Subcutaneous abdominal adipose tissue (tissue), 5 donors: ENCODE data around the gene GDF9.

ENCODE experiments used
- H3K27ac ChIP-seq: one replicate; pipeline ENCODE4 v1.7.0; 2013; ENCODE audit warnings: low read depth, mild to moderate bottlenecking, inconsistent platforms, low read length, moderate library complexity
- H3K27me3 ChIP-seq, 5 donors: one replicate each; pipeline ENCODE4 v1.7.0; 2013; ENCODE audit warnings: low read length in 5 of 5, inconsistent platforms in 1 of 5; ENCODE audit not compliant: control insufficient read depth in 5 of 5, insufficient read depth in 4 of 5
- H3K36me3 ChIP-seq, 5 donors: one replicate each; pipeline ENCODE4 v1.7.0; 2013; ENCODE audit warnings: low read length in 5 of 5; ENCODE audit not compliant: control insufficient read depth in 5 of 5, insufficient read depth in 5 of 5
- H3K4me1 ChIP-seq, 5 donors: one replicate each; pipeline ENCODE4 v1.7.0; 2013; ENCODE audit warnings: low read length in 5 of 5, mild to moderate bottlenecking in 3 of 5, moderate library complexity in 1 of 5; ENCODE audit not compliant: control insufficient read depth in 5 of 5, insufficient read depth in 5 of 5
- H3K4me3 ChIP-seq, 5 donors: one replicate each; pipeline ENCODE4 v1.7.0; 2013; ENCODE audit warnings: low read length in 5 of 5, low read depth in 1 of 5
- H3K9ac ChIP-seq, 5 donors: one replicate each; pipeline ENCODE4 v1.7.0; 2013; ENCODE audit warnings: low read length in 5 of 5, mild to moderate bottlenecking in 4 of 5, moderate library complexity in 3 of 5
- H3K9me3 ChIP-seq, 5 donors: one replicate each; pipeline ENCODE4 v1.7.0; 2013; ENCODE audit warnings: low read length in 5 of 5; ENCODE audit not compliant: control insufficient read depth in 5 of 5
- donor health status: healthy.
- donor health status: healthy.
- donor health status: healthy.
- donor health status: healthy.
- donor health status: healthy.

GDF9 gene

GRCh38 chr5:132815454-132815853, 50.8 kb downstream of the GDF9 start:
- no peak overlapping the region for H3K4me3 ChIP-seq
- peaks cover 0 to 18% (median 9%) of the 10 kb centered on the region in 5 donors for H3K27me3 ChIP-seq
- H3K9ac ChIP-seq: no peak overlapping the region
- no peak overlapping the region for H3K27ac ChIP-seq
- no peaks in the 10 kb centered on the region for H3K9me3 ChIP-seq
- H3K36me3 ChIP-seq: no peaks in the 10 kb centered on the region
- peaks cover 1 to 31% (median 17%) of the 10 kb centered on the region in 5 donors for H3K4me1 ChIP-seq

DNA sequence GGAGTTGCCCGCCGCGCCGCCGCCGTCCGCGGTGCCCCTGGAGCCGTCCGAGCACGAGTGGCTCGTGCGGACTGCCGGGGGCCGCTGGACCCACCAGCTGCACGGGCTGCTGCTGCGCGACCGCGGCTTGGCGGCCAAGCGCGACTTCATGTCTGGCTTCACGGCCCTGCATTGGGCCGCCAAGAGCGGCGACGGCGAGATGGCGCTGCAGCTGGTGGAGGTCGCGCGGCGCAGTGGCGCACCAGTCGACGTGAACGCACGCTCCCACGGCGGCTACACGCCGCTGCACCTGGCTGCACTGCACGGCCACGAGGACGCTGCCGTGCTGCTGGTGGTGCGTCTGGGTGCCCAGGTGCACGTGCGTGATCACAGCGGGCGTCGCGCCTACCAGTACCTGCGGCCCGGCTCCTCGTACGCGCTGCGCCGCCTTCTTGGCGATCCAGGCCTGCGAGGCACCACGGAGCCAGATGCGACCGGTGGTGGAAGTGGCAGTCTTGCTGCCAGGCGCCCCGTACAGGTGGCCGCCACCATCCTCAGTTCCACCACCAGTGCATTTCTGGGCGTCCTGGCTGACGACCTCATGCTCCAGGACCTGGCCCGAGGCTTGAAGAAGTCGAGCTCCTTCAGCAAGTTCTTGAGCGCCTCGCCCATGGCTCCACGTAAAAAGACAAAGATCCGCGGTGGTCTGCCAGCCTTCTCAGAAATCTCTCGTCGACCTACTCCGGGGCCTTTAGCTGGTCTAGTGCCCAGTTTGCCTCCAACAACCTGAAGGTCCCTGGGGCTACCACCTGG, 51.6 kb downstream of the GDF9 start:
- Histone ChIP-seq H3K27me3 (peaks cover 0 to 18% (median 9%) of the 10 kb centered on the region in 5 donors), H3K4me3 (peak overlapping the region in 2 of 5 donors; percentile 36 to 63), H3K9me3 (no peaks in the 10 kb centered on the region), H3K27ac (no peak overlapping the region), H3K4me1 (peaks cover 0 to 27% (median 12%) of the 10 kb centered on the region in 5 donors), H3K36me3 (no peaks in the 10 kb centered on the region), H3K9ac (peak overlapping the region in 1 of 5 donors; percentile 13)

DNA sequence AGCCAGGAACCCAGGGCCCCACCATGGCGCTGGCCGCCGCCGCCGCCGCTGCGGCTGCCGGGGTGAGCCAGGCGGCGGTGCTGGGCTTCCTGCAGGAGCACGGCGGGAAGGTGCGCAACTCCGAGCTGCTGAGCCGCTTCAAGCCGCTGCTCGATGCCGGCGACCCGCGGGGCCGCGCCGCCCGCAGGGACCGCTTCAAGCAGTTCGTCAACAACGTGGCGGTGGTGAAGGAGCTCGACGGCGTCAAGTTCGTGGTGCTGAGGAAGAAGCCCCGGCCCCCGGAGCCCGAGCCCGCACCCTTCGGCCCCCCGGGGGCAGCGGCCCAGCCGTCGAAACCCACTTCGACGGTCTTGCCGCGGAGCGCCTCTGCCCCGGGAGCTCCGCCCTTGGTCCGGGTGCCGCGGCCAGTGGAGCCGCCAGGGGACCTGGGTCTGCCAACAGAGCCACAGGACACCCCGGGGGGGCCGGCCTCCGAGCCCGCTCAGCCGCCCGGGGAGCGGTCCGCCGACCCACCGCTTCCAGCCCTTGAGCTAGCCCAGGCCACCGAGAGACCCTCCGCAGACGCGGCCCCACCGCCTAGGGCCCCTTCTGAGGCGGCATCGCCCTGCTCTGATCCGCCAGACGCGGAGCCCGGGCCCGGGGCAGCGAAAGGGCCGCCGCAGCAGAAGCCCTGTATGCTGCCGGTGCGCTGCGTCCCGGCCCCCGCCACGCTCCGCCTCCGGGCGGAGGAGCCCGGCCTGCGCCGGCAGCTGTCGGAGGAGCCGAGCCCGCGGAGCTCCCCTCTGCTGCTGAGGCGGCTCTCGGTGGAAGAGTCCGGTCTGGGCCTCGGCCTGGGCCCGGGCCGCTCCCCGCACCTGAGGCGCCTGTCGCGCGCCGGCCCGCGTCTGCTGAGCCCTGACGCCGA, 52.4 kb downstream of the GDF9 start:
- peaks cover 0 to 18% (median 9%) of the 10 kb centered on the region in 5 donors for H3K27me3 ChIP-seq
- peaks cover 0 to 22% (median 12%) of the 10 kb centered on the region in 5 donors for H3K4me1 ChIP-seq
- peak overlapping the region in 4 of 5 donors; percentile 36 to 63 (median 48) for H3K4me3 ChIP-seq
- H3K9ac ChIP-seq: peak overlapping the region in 3 of 5 donors; percentile 13 to 56 (median 37)
- H3K9me3 ChIP-seq: no peaks in the 10 kb centered on the region
- no peak overlapping the region for H3K27ac ChIP-seq
- H3K36me3 ChIP-seq: no peaks in the 10 kb centered on the region

DNA sequence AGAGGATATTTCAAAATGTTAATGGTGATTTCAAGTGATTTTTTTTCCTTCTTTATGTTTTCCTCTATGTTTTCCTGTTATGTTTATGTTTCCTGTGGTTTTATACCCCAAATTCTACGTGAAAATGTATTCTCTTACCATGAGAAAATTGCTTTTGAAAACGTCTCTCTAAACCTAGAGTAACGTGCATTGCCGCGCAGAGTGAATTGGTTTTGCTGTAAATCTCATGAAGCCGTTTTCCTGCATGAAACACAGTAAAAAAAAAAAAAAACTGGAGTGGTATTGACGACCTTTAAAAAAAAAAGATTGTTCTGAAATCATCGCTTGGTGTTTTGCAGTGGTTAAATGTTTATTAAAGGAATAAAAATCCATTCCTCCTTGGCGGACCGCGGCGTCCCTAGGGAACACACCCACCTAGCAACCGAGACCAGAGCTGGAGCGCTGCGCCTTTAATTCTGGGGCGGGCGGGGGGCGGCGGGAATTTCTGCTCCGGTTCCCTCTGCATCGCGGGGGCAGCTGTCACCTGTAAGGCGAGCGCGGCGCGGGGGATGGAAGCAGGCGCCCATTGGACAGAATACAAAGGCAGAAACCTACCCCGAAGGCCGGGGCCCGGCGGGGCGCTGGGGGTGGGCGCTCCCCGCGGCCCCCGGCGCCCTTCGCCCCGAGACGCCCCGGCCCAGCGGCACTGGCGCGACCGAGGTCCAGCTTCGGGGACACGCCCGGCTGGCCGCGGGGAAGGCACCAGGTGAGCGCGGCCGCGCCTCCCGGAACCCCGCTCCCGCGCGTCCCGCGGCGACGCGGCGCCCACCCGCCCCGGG, 53.3 kb downstream of the GDF9 start, which contains the start of gene SOWAHA:
Gene SOWAHA, plus strand, starts transcription at position 522 of the 818 bp plus-strand sequence. CDS start 320 bp downstream, outside the sequence.
- Histone ChIP-seq H3K9me3 (no peaks in the 10 kb centered on the region), H3K4me1 (peaks cover 0 to 22% (median 12%) of the 10 kb centered on the region in 5 donors), H3K36me3 (no peaks in the 10 kb centered on the region), H3K9ac (peak within 1 kb of the TSS in 3 of 5 donors; percentile 13 to 56 (median 37)), H3K27ac (no peak within 1 kb of the TSS), H3K4me3 (peak within 1 kb of the TSS in 4 of 5 donors; percentile 36 to 63 (median 48)), H3K27me3 (peaks cover 0 to 18% (median 9%) of the 10 kb centered on the region in 5 donors)

DNA sequence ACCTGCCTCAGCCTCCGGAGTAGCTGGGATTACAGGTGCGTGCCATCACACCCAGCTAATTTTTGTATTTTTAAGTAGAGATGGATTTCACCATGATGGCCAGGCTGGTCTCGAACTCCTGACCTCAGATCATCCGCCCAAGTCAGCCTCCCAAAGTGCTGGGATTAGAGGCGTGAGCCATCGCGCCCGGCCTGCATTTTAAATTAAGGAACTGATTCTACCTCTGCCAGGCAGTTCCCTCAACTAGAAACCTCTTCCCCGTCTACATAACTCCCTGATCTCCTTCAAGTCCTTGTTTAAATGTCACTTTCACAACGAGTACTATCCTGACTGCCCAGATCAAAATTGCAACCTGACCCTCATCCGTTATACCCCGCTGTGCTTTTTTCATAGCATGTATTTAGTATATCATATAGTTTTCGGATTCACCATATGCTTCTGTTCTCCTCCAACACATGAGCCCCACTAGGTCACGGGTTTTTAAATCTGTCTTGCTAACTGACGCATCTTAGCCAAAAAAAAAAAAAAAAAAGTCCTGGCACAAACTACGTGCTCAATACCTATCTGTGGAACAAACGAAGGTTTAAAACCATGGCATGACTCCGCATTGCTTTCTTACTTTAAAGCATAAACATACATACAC, 54.0 kb downstream of the GDF9 start:
- peaks cover 0 to 22% (median 12%) of the 10 kb centered on the region in 5 donors for H3K4me1 ChIP-seq
- peaks cover 0 to 18% (median 9%) of the 10 kb centered on the region in 5 donors for H3K27me3 ChIP-seq
- no peaks in the 10 kb centered on the region for H3K9me3 ChIP-seq
- no peak overlapping the region for H3K4me3 ChIP-seq
- H3K9ac ChIP-seq: no peak overlapping the region
- H3K27ac ChIP-seq: no peak overlapping the region
- no peaks in the 10 kb centered on the region for H3K36me3 ChIP-seq
